ENCODE data around the gene ASAP3. TPM values are rescaled to one million over a fixed set of nuclear protein-coding genes. Genes with fewer than 3 reads are reported as not detected.
"Not testable (repeated sequence)": the region's sequence is repeated elsewhere in the genome, so short reads cannot be mapped to it uniquely, and the experiment has no call there.

Gene ASAP3
- total and polyA plus RNA-seq, 2 of the 4 experiments (the other 2 are of a cell fraction): 18.6 to 18.8 TPM

DNA sequence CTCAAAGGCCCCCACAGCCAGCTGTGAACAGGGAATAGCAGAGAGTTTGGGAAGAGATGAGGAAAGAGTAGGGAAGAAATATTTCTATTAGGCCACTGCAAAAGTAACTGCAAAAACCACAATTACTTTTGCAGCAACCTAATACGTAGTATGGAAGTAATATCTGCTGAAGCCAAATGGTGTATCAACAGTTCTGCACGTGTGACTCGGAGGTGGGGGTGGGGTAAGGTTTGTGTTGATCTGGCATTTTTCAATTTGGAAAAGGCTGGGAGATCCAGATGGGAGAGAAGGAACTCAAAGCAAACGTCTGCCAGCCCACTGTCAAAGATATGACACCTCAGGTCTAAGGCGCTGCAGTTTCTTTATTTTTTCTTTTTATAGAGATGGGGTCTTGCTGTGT is 103.3 kb downstream of the ASAP3 start:
- peaks cover 6% of the 10 kb centered on the region; the same call in 1 of the 2 replicates for H4K20me1 ChIP-seq (ENCODE audit: insufficient read depth, low read length)
- no peak overlapping the region for H3K4ac ChIP-seq (ENCODE audit: low read depth, low read length)
- BruUV-seq (replicated peaks): no TSS peak
- no peaks in the 10 kb centered on the region for H3K27me3 ChIP-seq (ENCODE audit: control insufficient read depth, insufficient read depth, low read length)
- dilution Hi-C loops (cut with HindIII; ENCODE audit: low sequenced_read_pairs, unreplicated experiment) (no loop called here), in situ Hi-C loops (cut with MboI; ENCODE audit: low sequenced_read_pairs) (no loop called here), intact Hi-C loops (cut with micrococcal nuclease) (no loop called here)
- peaks cover 12% of the 10 kb centered on the region for H3K4me1 ChIP-seq (ENCODE audit: control insufficient read depth, insufficient read depth, low read length)
- ATAC-seq (ENCODE audit: low read depth) (no peak), DNase-seq (no peak)
- no peak overlapping the region for H3K27ac ChIP-seq (ENCODE audit: insufficient read depth, low read length)
- ChIA-PET POLR2A (ENCODE audit: unreplicated experiment) (no interaction called here), CTCF (no interaction called here)
- 0 out of 2 replicates have a peak, but pooled peaks cover 4% of the 10 kb centered on the region for H3K9me3 ChIP-seq (ENCODE audit: control insufficient read depth, insufficient read depth, low read length)
- H4K5ac ChIP-seq (ENCODE audit: low read depth, low read length): no peak overlapping the region
- H3K79me1 ChIP-seq (ENCODE audit: low read depth in 1 of 2, low read length in 2 of 2): no peaks in the 10 kb centered on the region; a peak in 1 of 4 replicates
- H3K4me2 ChIP-seq (ENCODE audit: low read depth, low read length): no peak overlapping the region
- TF ChIP-seq SMC3 (IDR thresholded peaks at IDR 0.05; ENCODE audit: low read depth, low read length) (no peak), NFE2L2 (IDR thresholded peaks at IDR 0.05; ENCODE audit: low read depth, low read length) (no peak)
- H3K36me3 ChIP-seq (ENCODE audit: control insufficient read depth, insufficient read depth, low read length): peaks cover 2% of the 10 kb centered on the region; the same call in 1 of the 2 replicates
- no peak overlapping the region for H2BK5ac ChIP-seq (ENCODE audit: low read depth, low read length, poor library complexity, severe bottlenecking)
- H3K18ac ChIP-seq (ENCODE audit: low read depth, low read length): no peak overlapping the region
- H3K23ac ChIP-seq (ENCODE audit: low read depth, low read length): no peak overlapping the region
- H2BK120ac ChIP-seq (ENCODE audit: low read depth, low read length): no peak overlapping the region
- H3K4me3 ChIP-seq (ENCODE audit: insufficient read depth, low read depth, low read length): no peak overlapping the region
- H2AK5ac ChIP-seq (ENCODE audit: low read depth, low read length): no peak overlapping the region
- H2AFZ ChIP-seq (replicated peaks; ENCODE audit: low read length, poor library complexity): no peak overlapping the region
- H2BK20ac ChIP-seq (ENCODE audit: low read depth, low read length): no peak overlapping the region
- H3K9me1 ChIP-seq (ENCODE audit: insufficient read depth, low read length): peaks cover 21% of the 10 kb centered on the region
- H3K56ac ChIP-seq (ENCODE audit: extremely low read depth, insufficient read depth, low read length): no peak overlapping the region
- no peak overlapping the region for H4K8ac ChIP-seq (ENCODE audit: low read depth in 2 of 2, low read length in 2 of 2)
- H2AK9ac ChIP-seq (replicated peaks; ENCODE audit: low read depth, low read length, poor library complexity): no peak overlapping the region
- whole genome bisulfite sequencing, 2 experiments (ENCODE audit: extremely low coverage in 2 of 2, insufficient read length in 1 of 2): 43% methylated on average over 2 of the region's 5 CpGs; no CpG with 5 or more reads in 1 of the 2 experiments
- no peak overlapping the region for H3K14ac ChIP-seq (replicated peaks; ENCODE audit: low read depth, low read length)
- no peak overlapping the region for H2BK15ac ChIP-seq (ENCODE audit: low read depth, low read length)
- H3K9ac ChIP-seq (ENCODE audit: low read depth, low read length): no peak overlapping the region
- no peak overlapping the region for H4K91ac ChIP-seq (ENCODE audit: insufficient read depth, low read depth, low read length)

DNA sequence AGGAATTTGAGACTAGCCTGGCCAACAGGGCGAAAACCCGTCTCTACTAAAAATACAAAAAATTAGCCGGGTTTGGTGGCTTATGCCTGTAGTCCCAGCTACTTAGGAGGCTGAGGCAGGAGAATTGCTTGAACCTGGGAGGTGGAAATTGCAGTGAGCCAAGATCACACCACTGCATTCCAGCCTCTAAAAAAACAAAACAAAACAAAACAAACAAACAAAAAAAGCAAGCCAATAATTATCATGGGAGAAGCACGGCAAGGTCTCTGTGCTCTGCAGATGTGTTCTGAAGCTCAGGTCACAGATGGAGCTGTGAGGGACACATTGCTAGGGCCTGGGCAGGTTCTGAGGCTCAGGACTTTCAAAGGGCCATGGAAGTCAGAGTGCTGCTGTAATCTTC is 103.7 kb downstream of the ASAP3 start:
- H2AFZ ChIP-seq (replicated peaks; ENCODE audit: low read length, poor library complexity); H2BK20ac ChIP-seq (ENCODE audit: low read depth, low read length); H3K56ac ChIP-seq (ENCODE audit: extremely low read depth, insufficient read depth, low read length); H4K91ac ChIP-seq (ENCODE audit: insufficient read depth, low read depth, low read length); H2BK5ac ChIP-seq (ENCODE audit: low read depth, low read length, poor library complexity, severe bottlenecking); H2BK120ac ChIP-seq (ENCODE audit: low read depth, low read length); H4K5ac ChIP-seq (ENCODE audit: low read depth, low read length); H3K23ac ChIP-seq (ENCODE audit: low read depth, low read length); H3K79me1 ChIP-seq (ENCODE audit: low read depth in 1 of 2, low read length in 2 of 2); in situ Hi-C loops (cut with MboI; ENCODE audit: low sequenced_read_pairs); H3K9ac ChIP-seq (ENCODE audit: low read depth, low read length); ATAC-seq (ENCODE audit: low read depth); H3K27ac ChIP-seq (ENCODE audit: insufficient read depth, low read length); CTCF ChIA-PET; H4K8ac ChIP-seq (ENCODE audit: low read depth in 2 of 2, low read length in 2 of 2); H3K18ac ChIP-seq (ENCODE audit: low read depth, low read length); H2AK5ac ChIP-seq (ENCODE audit: low read depth, low read length); H2AK9ac ChIP-seq (replicated peaks; ENCODE audit: low read depth, low read length, poor library complexity); H3K14ac ChIP-seq (replicated peaks; ENCODE audit: low read depth, low read length); DNase-seq; H3K27me3 ChIP-seq (ENCODE audit: control insufficient read depth, insufficient read depth, low read length); POLR2A ChIA-PET (ENCODE audit: unreplicated experiment); H4K20me1 ChIP-seq (ENCODE audit: insufficient read depth, low read length); intact Hi-C loops (cut with micrococcal nuclease); BruUV-seq (replicated peaks); H2BK15ac ChIP-seq (ENCODE audit: low read depth, low read length); H3K4me2 ChIP-seq (ENCODE audit: low read depth, low read length); H3K4me1 ChIP-seq (ENCODE audit: control insufficient read depth, insufficient read depth, low read length); H3K9me3 ChIP-seq (ENCODE audit: control insufficient read depth, insufficient read depth, low read length); H3K4me3 ChIP-seq (ENCODE audit: insufficient read depth, low read depth, low read length); H3K36me3 ChIP-seq (ENCODE audit: control insufficient read depth, insufficient read depth, low read length); dilution Hi-C loops (cut with HindIII; ENCODE audit: low sequenced_read_pairs, unreplicated experiment); H3K4ac ChIP-seq (ENCODE audit: low read depth, low read length): not testable (repeated sequence)
- H3K9me1 ChIP-seq (ENCODE audit: insufficient read depth, low read length): peaks cover 19% of the 10 kb centered on the region
- WGBS, 2 experiments (ENCODE audit: extremely low coverage in 2 of 2, insufficient read length in 1 of 2): no CpG with 5 or more reads among the region's 4 CpGs
